GM15510 (cell line): ENCODE data around the gene DBF4.

ENCODE experiments used
- POLR2A ChIP-seq: IDR thresholded peaks from 3 replicates; pipeline ENCODE4 v1.6.1; 2011; ENCODE audit warnings: borderline replicate concordance; ENCODE audit not compliant: insufficient read length; ENCODE audit errors: extremely low read depth

DBF4 gene

GRCh38 chr7:87875151-87876039 lies 898 bp upstream of the DBF4 start:
- TF ChIP-seq POLR2A, result no peak

- TF ChIP-seq POLR2A, result no peak
Measured at GRCh38 chr7:87876869-87877234, 559 bp downstream of the DBF4 start.

- no peak for TF ChIP-seq POLR2A
Measured at GRCh38 chr7:87877366-87878040, 1.2 kb downstream of the DBF4 start.

- TF ChIP-seq POLR2A, result no peak
Measured at GRCh38 chr7:87878208-87878735, 2.0 kb downstream of the DBF4 start.

GRCh38 chr7:87882151-87882937 lies 6.1 kb downstream of the DBF4 start:
- no peak for TF ChIP-seq POLR2A

- TF ChIP-seq POLR2A, result no peak
Measured at GRCh38 chr7:87885018-87885417, 8.7 kb downstream of the DBF4 start.

GRCh38 chr7:87886875-87887274 lies 10.6 kb downstream of the DBF4 start:
- TF ChIP-seq POLR2A, result no peak

GRCh38 chr7:87895363-87895762 lies 19.1 kb downstream of the DBF4 start:
- TF ChIP-seq POLR2A, result no peak

GRCh38 chr7:87899255-87899654 lies 23.0 kb downstream of the DBF4 start:
- no peak for TF ChIP-seq POLR2A

GRCh38 chr7:87912121-87912520 lies 35.8 kb downstream of the DBF4 start:
- no peak for TF ChIP-seq POLR2A

- no peak for TF ChIP-seq POLR2A
Measured at GRCh38 chr7:87918740-87919139, 42.4 kb downstream of the DBF4 start.

GRCh38 chr7:87919875-87920274 lies 43.6 kb downstream of the DBF4 start:
- no peak for TF ChIP-seq POLR2A

- no peak for TF ChIP-seq POLR2A
Measured at GRCh38 chr7:87920578-87920977, 44.3 kb downstream of the DBF4 start.

- TF ChIP-seq POLR2A, result no peak
Measured at GRCh38 chr7:87926581-87927461, 50.5 kb downstream of the DBF4 start.
